ENCODE results near the gene KIRREL3.

The KIRREL3 gene

DNA sequence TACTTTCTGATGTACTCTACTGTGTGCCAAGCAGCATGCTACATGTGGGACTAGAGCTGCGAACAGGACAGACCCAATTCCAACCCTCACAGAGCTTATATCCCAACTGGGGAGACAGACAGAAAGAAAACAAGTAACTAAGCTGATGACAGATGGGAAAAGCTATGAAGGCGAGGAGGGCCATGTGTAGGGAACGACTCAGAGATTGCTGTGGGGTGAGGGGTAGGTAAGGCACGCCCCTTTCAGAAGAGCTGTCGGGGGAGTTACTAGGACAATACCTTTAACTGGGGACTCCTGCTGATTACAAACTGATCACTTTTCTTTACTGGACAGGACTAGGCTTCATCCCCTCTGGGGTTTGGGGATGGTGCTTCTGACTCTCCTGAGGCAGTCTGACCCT, 596.2 kb downstream of the KIRREL3 start:
- H3K4me3 ChIP-seq (ENCODE audit: low read depth, low read length): no peak overlapping the region
- TF ChIP-seq, protein P1, sequence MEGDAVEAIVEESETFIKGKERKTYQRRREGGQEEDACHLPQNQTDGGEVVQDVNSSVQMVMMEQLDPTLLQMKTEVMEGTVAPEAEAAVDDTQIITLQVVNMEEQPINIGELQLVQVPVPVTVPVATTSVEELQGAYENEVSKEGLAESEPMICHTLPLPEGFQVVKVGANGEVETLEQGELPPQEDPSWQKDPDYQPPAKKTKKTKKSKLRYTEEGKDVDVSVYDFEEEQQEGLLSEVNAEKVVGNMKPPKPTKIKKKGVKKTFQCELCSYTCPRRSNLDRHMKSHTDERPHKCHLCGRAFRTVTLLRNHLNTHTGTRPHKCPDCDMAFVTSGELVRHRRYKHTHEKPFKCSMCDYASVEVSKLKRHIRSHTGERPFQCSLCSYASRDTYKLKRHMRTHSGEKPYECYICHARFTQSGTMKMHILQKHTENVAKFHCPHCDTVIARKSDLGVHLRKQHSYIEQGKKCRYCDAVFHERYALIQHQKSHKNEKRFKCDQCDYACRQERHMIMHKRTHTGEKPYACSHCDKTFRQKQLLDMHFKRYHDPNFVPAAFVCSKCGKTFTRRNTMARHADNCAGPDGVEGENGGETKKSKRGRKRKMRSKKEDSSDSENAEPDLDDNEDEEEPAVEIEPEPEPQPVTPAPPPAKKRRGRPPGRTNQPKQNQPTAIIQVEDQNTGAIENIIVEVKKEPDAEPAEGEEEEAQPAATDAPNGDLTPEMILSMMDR (IDR thresholded peaks at IDR 0.05; ENCODE audit: low read depth, low read length): no peak
- in situ Hi-C loops (cut with HindIII; ENCODE audit: low sequenced_read_pairs): no loop called here
- no peak for DNase-seq (ENCODE audit: low read depth, low spot score)

- in situ Hi-C loops (cut with HindIII; ENCODE audit: low sequenced_read_pairs): no loop called here
- H3K4me3 ChIP-seq (ENCODE audit: low read depth, low read length): no peak overlapping the region
- DNase-seq (ENCODE audit: low read depth, low spot score): no peak
- TF ChIP-seq, protein P1 (IDR thresholded peaks at IDR 0.05; ENCODE audit: low read depth, low read length): no peak
These were observed 596.9 kb downstream of the KIRREL3 start for GRCh38 chr11:126403658-126404057.

- no peak overlapping the region for H3K4me3 ChIP-seq (ENCODE audit: low read depth, low read length)
- DNase-seq (ENCODE audit: low read depth, low spot score): no peak
- TF ChIP-seq, protein P1 (IDR thresholded peaks at IDR 0.05; ENCODE audit: low read depth, low read length): no peak
- in situ Hi-C loops (cut with HindIII; ENCODE audit: low sequenced_read_pairs): no loop called here
These were observed 597.5 kb downstream of the KIRREL3 start for GRCh38 chr11:126403022-126403581.

GRCh38 chr11:126400479-126400878, 600.1 kb downstream of the KIRREL3 start:
- TF ChIP-seq, protein P1 (IDR thresholded peaks at IDR 0.05; ENCODE audit: low read depth, low read length): no peak
- no peak for DNase-seq (ENCODE audit: low read depth, low spot score)
- no peak overlapping the region for H3K4me3 ChIP-seq (ENCODE audit: low read depth, low read length)
- in situ Hi-C loops (cut with HindIII; ENCODE audit: low sequenced_read_pairs): no loop called here

- in situ Hi-C loops (cut with HindIII; ENCODE audit: low sequenced_read_pairs): no loop called here
- TF ChIP-seq, protein P1 (IDR thresholded peaks at IDR 0.05; ENCODE audit: low read depth, low read length): no peak
These were observed 600.6 kb downstream of the KIRREL3 start for GRCh38 chr11:126400019-126400418.

GRCh38 chr11:126398721-126399120, 601.8 kb downstream of the KIRREL3 start:
- in situ Hi-C loops (cut with HindIII; ENCODE audit: low sequenced_read_pairs): no loop called here
- no peak for DNase-seq (ENCODE audit: low read depth, low spot score)
- H3K4me3 ChIP-seq (ENCODE audit: low read depth, low read length): no peak overlapping the region
- TF ChIP-seq, protein P1 (IDR thresholded peaks at IDR 0.05; ENCODE audit: low read depth, low read length): no peak

More at GRCh38 chr11:126400019-126400418, 600.6 kb downstream of the KIRREL3 start:
- H3K4me3 ChIP-seq (ENCODE audit: low read depth, low read length): no peak overlapping the region
- DNase-seq (ENCODE audit: low read depth, low spot score): no peak

All from astrocyte of the spinal cord (primary cell).